IPS-NIHi7 (cell line): ENCODE results near the gene ZFP36L1.
A peak's percentile ranks its signal among the peaks of the same experiment; 100 is the strongest.

Source experiments
- DNase-seq: peaks from one replicate; pipeline ENCODE4 v3.0.0; 2012; ENCODE audit warnings: mixed read lengths; ENCODE audit errors: extremely low spot score

Gene ZFP36L1

DNA sequence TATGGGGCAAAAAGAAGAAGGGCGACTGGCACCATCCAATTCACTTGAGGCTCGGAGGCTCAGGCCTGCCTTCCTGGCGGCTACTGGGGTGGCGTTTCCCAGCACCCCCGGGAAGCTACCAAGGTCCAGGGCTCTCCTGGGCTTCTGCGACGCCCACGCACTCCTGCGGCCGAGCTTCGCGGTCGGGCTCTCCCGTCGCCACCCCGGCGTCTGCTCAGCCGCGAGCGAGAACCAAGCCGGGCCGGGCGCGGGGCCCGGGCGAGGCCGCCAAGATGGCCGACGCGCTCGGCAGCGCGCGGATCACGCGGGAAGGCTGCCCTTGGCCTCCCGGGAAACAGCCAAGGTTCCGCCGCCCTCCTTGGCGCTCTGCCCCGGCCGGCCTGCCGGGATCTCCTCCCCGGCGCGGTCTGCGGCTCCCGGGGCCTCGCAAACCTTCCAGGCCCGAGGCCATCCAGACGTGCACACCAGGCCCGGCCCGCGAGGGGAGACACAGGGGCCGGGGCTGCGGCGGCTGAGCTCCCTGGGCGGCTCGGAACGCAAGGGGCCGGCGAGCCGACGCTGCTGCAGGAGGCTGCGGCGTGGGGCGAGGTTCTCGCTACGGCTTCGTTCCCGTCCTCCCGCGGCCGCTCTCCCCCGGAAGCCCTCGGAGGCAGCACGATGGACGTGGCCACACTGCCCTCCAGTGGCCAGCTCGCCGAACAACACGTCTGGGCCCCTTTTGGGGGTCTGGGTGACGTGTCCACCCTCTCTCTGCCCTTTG lies 23.5 kb upstream of the ZFP36L1 start:
- DNase-seq = peak; percentile 90

- peak; percentile 12 for DNase-seq
Measured at GRCh38 chr14:68815298-68816182, 22.7 kb upstream of the ZFP36L1 start.

DNA sequence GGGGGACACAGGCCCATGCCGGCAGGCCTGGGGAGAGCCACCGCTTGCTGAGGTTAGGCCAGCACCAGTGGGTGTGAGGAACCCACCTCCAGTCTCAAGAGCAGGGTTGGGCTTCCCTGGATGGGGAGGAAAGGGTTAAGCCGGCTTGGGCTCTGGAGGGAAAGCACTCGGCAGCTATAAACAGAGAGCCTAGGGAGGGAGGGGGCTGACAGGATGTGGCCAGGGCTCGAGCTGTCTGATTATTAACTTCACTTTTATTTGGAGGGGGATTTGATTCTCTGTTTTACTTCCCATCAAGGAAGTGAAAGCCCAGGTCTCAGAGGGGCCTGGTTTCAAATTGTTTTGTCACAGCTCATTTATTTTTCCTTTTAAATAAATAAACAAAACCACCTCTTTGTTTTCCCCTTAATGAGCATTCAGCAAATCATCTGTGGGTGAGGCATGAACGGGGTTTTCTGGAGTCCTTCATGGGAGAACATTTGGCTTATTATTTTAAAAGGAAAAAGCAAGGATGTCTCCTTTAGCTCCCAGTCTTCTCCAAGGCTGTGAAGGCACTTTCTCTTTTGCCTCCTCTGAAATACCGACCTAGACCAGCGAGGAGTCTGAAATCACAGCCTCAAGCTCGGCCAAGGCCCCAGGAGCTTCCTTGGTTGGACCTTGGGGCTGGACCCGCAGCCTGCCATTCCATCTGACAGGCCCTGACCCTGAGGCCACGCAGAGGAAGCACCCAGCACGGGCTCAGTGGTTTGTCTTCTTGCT lies 21.9 kb upstream of the ZFP36L1 start:
- DNase-seq = peak; percentile 81

DNA sequence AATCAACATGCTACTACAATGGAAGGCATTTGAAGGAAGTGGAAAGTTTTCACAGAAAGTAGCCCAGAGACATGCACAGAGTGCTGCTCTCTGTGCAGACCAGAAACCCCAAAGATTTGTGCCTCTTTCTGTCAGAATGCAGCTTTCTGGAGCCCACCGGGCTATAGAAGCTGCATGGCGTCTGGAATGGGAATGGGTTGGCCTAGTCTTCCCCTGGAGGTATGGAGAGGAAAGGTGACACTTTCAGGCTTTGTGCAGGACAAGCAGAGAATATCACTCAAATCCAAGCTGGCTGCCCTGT lies 21.3 kb upstream of the ZFP36L1 start:
- no peak for DNase-seq

GRCh38 chr14:68813318-68813838 lies 20.5 kb upstream of the ZFP36L1 start:
- no peak for DNase-seq

DNA sequence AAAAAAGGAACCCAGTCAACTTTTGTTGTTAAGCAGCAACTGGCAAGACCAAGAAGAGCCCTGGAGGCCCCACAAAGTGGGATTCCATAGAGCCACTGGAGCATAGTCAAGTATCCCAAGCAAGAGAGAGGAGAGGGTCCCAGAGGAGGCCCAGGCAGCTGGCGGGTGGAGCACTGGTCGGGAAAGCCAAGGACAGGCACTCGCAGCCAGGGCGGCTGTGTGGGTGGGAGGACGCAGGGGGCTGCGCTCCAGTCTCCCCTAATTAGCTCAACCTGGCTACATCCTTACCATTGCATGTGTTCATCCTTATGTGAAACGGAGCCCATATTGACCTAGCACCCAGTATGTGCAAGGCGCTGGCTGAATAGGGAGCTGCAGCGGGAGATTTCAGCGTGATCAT lies 18.3 kb upstream of the ZFP36L1 start:
- DNase-seq = no peak

DNA sequence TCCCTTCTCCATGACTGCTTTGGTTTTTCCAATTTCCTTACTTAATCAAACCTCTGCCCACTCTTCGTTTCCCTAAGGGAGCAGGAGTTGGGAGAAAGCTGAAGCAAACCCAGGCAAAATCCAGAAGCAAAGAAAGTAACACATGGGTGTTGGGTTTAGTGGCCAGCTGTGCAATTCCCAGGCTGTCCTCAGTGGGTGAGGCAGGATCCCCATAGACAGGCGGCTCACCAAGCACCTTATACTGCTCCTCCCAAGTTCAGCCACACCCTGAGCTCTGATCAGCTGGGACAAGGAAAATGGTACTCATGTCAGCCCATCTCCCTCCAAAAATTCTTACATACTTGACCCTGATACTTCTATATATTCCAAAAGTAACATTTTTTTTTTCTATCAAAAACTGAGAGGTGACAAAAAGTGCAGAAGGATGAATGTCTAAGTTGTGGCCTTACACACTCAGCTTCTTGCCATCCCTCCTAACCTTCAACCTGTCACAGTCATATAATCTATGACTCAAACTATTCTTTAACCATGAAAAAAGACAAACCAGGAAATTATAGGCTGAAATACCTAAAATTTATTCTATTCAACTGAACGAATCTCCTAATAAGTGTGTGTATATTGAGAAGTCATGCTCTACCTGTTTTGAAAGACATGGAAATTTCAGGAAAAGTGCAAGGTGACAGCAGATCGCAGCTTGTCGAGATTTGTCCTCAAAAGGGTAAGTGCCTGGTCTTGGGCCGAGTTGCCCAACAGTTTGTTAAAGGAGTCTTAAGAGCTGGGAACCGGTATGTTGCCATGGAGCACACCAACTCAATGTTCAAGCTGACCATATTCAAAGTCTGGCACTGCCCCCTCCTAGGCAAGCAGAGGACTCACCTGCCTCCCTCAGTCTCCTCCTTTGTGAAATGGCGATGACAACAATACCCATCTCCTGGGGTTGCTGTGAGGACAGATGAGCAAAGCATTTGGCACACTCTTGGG lies 17.6 kb upstream of the ZFP36L1 start:
- peak; percentile 5 for DNase-seq

- DNase-seq = peak; percentile 4
Measured at GRCh38 chr14:68809524-68809923, 16.7 kb upstream of the ZFP36L1 start.

DNA sequence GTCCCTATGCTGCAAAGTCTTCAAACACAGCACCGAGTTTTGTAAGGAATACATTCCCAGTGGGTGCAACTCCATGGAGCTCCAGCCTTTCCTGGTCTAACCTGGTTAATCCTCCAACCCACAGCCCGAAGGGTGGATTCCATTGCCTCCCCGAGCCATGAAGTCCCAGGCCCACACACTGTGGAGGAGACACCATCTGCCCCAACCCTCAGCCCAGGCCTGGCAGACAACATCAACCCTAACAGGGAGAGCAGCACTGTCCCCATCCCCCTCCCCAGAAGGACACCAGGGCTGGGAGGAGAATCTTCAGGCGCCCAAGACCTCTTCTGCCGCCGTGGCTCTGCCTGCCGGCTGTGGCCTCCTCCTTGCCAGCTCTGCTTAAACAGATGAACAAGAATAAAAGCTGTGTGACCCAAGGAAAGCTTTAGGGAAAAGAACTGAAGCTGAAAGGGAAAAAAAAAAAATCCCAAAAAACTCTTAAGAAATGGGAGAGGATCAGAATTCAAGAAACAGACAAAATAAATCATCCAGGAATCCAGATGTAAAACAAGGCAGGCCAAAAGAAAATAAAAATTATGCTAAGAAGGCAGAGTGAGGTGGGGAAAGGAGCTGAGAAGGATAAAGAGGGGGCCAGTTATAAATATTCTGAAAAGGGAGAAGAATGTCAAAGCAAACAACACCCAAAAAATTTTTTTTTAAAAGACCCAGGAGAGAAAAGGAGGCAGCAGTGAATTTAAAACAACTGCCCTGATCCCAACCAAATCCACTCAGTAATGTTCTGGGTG lies 16.0 kb upstream of the ZFP36L1 start:
- peak; percentile 16 for DNase-seq

DNA sequence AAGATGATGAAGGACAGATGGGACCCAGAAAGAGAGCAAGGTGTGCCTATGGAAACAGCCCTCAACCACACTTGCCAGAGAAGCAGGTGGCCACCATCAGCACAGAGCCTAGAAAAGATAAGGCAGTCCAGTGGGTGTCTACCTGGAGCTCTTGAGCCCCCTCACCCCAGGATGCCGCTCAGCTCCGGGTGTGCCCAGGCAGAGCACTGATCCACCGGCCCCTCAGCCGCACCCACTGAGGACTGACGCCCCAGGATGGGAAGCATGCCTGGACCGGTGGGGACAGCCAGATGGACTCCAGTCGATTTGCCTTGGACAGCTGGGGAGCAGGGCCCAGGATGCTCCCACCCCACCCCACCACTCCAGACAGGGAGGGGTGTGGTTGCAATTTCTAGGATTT lies 15.1 kb upstream of the ZFP36L1 start:
- DNase-seq = no peak

DNA sequence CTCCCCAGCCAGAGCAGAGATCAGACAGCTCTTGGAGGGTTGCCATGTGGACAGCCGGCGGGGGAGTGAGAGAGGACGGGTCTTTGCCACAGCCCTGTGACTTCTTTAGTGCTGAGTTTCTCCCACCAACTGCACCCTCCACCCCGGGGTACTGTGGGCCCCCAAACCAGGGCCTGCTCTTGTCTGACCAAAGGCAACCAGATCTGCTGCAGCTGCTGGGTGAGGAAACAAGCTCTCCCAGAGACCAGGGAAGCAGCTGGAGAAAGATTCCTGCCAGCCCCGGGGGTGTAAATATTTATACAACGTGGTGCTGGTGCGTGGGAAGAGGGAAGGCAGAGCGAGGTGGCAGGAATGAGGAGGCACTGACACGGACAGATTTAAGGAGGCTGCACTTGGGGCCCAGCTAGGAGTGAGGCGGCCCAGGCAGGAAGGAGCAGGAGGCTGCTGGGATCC lies 14.3 kb upstream of the ZFP36L1 start:
- DNase-seq = peak; percentile 11

DNA sequence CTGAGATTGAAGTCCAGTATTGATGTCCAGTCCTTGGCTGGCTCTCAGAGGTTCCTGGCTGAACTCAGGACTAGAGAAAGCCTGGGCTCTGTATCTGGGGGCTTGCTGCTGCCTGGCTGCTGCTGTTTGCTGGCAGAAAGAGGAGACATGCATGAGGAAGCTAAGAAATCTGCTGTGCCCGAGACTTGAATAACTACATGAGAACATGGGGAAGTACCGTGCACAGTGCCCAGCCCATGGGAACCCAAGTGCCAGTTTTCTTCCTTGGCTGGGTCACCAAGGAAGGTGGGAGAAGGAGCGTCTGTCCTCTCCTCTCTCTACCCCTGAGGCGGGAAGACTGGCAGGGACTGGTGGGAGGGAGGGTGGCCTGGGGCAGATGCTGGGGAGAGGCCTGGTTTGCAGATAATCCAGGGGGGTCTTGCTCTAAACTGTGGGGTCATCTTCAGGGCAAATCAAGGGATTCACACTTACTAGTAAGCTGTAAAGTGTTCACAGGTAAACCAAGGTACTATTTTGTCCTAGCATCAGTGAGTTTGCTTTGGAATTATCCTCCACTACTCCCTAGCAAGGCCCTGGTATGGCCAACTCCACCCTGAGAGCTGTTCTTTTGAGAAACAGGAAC lies 13.8 kb upstream of the ZFP36L1 start:
- DNase-seq = no peak

GRCh38 chr14:68805414-68805813 lies 12.5 kb upstream of the ZFP36L1 start:
- no peak for DNase-seq

DNA sequence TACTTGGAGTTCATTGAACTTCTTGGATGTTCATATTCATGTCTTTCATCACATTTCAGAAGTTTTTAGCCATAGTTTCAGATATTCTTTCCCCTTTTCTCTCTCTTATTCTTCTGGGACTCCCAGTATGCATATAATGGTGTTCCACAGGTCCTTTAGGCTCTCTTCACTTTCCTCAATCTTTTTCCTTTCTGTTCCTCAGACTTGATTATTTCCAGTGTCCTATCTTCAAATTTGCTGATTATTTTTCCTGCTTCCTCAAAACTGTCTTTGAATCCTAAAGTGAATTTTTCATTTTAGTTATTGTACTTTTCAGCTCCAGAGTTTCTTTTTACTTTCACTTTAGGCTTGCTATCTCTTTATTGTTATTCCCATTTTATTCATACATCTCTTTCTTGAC lies 8.8 kb upstream of the ZFP36L1 start:
- DNase-seq = no peak

DNA sequence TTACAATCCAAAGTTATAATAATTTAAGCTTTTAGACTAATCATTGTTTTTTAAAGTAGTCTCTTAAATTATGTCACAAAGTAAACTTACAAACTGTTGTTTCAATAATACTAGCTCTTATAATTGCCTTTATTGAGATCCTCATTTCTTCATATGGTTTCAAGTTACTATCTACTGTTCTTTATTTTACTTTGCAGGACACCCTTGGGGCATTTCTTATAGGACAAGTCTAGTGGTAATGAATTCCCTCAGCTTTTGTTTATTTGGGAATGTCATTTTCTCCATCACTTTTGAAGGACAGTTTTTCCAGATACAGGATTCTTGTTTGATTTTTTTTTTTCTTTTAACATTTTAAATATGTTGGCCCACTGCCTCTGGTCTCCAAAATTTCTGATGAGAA lies 8.1 kb upstream of the ZFP36L1 start:
- no peak for DNase-seq

DNA sequence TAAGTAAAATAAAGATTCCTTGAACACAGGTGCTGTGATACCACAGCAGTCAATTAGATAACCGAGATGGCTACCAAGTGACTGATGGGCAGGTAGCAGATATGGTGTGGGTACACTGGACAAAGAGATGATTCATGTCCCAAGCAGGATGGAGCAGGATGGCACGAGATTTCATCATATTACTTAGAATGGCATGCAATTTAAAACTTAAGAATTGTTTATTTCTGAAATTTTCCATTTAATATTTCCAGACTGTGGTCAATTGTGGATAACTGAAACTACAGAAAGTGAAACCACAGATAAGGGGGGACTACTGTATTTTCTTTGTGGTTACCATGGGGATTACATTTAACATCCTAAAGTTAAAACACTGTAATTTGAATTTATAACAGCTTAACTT lies 7.5 kb upstream of the ZFP36L1 start:
- no peak for DNase-seq

DNA sequence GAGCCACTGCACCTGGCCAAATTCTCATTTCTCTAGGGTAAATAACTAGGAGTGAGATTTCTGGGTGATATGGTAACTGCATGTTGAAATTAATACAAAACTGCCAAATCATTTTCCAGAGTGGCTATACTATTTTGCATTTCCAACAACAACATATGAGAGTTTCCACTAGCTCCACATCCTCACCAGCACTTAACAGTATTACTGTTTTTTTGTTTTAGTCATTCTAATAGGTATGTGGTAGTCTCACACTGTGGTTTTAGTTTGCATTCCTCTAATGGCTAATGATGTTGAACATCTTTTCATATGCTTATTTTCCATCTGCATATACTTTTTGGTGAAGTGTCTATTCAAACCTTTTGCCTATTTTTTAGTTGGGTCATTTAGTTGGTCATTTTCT lies 5.8 kb upstream of the ZFP36L1 start:
- no peak for DNase-seq

DNA sequence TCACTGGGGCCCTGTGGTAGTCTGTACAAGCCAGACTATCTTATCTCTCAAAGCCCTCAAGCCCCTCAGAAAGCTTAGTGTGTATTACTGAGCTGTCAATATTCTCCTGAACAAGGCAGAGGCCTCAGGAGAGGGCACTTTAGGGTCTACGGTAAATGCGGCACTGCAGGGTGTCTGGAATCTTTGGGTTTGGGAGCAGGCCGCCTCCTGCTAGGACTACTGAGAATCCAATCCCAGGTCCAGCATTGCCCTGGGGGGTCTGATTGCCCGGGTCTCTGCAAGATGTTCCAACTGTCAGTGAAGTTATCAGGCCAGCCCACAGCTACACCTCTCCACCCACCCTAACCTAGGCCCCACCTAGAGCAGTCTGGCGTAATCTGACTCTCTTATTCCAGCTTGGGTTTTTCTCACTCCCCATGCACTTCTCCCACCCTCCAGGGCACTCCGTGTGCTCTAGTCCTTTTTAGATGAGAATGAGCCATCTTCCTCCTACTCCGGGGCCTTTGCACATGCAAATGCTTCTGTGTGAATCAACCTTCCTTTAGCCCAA lies 4.3 kb upstream of the ZFP36L1 start:
- peak; percentile 80 for DNase-seq

- DNase-seq = no peak
Measured at GRCh38 chr14:68796418-68797101, 3.7 kb upstream of the ZFP36L1 start.
